Stimulated activated CD8-positive, alpha-beta memory T cell treated with anti-CD3 and anti-CD28 coated beads, Interleukin-12 subunit alpha, Interleukin-12 subunit beta, amount 100 ng/mL, for 24 hours (primary cell): ENCODE results near the gene MME.
"Not testable (repeated sequence)": the region's sequence is repeated elsewhere in the genome, so short reads cannot be mapped to it uniquely, and the experiment has no call there.

Source experiments
- DNase-seq: peaks from one replicate; pipeline ENCODE4 v3.0.0-alpha.2; 2020; ENCODE audit errors: extremely low read depth

Gene MME

DNA sequence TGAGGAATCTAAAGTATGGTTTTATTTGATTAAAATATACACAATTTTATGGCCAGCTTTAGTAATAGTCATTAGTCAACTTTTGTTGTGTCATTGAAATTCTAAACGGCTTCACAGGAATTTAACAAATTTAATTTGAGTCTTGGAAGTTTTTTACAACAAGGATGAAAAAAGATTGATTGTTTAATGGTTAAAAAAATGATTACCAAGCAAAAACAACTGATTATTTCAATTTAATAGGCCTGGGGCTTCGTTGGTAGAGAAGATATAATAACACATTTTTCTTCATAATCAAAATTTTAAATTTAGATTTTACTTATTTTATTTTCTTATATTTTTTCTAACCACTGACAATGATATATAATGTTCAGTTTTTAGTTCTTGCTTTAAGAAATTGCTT, 4.4 kb downstream of the MME start:
- no peak for DNase-seq

DNA sequence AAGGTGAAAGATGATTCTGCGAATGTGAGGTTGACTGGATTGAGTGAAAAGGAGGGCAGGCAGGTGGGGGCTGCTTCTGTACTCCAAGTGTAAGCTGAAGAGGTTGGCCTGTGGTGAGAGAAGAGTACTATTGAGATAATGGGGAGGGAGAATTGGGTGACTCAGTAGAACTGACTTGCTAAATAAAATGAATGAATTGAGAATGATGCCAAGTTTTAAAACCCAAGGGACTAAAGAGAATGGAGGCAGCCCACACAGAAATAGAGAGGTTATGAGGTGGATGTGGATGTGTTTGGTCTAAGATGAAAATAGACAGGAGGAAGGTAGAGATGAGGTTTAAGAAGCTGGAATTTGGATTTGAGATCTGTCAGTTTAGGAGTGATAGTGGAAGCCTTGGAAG, 5.9 kb downstream of the MME start:
- no peak for DNase-seq

DNA sequence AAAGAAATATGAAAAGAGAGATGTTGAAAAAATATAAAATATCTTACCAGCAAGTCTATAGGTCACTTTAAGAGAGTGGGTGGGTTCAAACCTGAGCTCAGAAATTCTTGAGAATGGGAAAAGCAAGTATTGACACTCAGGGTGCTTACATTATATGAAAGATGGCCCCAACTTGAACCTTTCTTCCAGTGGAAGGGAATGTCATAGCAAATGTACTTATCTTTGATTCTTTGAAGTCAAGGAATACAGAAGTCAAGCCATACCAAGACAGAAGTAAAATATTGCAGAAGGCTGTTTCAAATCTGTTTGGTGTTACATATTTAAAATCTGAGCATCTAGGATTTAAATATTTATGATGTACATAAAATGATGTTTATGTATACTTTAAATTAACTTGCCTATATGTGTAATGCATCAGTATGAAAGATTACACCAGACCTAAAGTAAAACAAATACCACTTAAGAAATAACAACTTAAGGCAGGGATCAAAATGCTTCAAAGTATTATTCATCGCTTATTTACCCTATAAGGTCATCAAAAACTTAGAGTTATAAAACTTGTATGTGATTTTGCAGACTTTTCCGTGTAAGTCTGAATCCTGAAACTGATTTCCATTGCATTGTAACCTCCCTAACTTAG, 8.7 kb downstream of the MME start:
- no peak for DNase-seq

DNA sequence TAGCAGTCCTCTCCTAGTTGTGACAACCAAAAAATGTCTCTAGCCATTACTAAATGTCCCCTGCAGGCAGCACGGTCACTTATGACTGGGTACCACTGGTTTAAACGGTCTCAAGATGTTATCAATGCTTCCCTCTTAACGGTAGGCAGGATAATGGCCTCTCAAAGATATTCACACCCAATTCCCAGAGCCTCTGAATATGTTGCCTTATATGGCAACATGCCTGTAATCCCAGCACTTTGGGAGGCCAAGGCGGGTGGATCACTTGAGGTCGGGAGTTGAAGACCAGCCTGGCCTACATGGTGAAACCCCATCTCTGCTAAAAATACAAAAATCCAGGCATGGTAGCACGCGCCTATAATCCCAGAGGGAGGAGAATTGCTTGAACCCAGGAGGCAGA, 9.4 kb downstream of the MME start:
- DNase-seq, result no peak

DNA sequence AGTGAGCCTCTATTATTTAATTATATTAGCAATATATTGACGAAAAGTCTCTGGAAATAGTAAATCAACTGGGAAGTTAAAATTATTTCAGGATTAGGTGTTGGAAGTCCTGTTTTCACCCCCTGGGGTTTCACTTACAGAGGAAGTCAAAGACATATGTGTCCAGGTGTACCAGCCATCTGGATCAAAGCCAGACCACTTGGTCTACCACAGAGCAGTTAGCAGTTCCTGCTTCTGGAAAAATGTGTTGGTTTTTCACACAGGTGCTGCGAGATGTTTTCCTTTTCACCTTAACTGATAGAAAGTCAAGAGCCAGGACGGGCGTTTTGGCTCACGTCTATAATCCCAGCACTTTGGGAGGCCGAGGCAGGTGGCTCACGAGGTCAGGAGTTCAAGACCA, 13.1 kb downstream of the MME start:
- DNase-seq, result no peak

DNA sequence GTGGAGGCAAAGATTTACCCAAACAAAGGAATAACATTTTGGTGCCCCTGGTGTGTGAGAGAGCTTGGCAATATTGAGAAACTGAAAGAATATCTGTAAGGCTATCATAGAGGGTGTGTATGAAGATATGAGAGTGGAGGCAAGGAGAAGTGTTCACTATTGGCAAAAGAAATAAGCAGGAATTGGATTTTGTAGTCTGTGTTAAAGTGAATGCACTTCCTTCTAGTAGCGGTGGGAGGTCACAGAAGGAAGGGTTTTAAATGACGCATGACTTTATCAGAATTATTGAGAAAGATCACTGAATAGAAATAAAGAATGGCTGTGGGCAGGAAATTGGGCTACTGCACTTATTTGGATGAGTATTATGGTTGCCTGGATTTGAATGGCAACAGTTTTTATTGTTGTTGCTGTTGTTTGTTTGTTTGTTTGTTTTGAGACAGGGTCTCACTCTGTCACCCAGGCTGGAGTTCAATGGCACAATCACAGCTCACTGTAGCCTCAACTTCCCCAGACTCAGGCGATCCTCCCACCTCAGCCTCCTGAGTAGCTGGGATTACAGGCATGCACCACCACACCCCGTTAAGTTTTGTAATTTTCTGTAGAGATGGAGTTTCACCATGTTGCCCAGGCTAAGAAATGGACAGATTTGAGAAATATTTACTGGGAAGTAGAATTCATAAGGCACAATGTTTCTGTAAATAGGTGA, 16.3 kb downstream of the MME start:
- DNase-seq, result no peak

DNA sequence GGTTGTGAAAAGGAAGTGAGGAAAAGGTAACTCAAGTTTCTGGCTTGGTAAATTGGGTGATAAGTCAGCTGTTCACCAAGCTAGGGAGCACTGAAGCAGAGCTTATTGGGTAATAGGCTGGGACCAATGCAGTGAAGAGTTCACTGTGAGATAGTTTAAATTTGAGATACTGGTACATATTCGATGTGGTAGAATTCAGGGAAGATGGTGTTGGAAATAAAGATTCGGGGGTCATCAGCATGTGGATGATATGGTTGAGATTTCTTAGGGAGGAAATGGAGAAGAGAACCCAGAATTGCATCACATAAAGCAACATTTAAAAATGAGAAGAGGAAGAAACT, 16.9 kb downstream of the MME start:
- DNase-seq, result no peak

DNA sequence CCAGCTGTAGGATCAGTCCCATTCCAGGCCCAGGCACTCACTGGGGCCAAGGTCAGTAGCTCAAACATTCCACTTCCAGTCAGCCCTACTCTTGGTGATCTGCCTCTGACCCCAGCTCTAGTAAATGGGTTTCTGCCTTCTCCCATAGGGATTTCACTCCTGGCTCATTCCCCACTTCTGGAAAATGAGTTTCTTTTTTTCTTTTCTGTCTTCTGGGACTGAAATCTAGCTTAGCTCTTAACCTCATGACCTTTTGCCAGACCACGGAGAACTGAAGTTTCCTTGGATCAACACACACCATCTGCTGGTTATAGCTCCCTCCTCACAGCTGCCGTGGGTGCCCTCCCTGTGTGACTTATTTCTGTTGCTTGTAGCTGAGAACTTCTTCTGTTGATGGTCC, 21.3 kb downstream of the MME start:
- DNase-seq, result no peak

DNA sequence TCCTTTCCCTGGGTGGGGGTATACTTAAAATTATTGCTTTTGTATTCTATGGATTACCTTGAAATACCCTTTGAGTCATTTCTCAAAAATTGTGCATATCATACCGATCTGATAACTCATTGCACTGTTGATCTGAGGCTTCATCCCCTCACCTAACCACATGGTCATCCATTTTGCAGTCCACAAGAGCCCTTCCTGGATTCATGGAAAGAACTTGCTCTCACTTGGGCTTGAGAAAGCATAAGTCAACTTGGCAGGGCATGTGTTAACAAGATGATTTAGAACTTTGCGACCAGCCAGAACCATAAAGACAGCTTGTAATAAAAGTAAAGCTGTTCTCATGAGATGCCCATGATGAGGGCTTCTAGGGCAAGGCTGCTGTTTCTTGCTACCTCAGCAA, 22.2 kb downstream of the MME start:
- no peak for DNase-seq

DNA sequence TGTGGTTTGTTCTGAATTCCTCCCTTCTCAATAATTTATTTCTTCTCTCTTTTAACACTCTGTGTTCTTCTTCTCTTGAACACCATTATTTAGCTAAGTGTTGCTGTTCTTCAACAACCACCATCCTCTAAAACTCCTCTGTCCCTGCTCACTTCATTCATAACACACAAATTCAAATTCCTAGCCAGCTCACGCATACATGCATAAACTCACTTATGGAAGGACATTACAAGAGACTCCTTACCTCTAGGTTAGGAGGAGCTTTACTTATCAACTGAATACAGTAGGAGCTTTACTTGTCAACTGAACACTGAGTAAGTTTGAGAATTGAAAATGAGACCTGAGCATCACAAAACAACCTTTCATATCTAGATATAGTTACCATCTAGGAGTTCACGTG, 23.6 kb downstream of the MME start:
- DNase-seq, result no peak

DNA sequence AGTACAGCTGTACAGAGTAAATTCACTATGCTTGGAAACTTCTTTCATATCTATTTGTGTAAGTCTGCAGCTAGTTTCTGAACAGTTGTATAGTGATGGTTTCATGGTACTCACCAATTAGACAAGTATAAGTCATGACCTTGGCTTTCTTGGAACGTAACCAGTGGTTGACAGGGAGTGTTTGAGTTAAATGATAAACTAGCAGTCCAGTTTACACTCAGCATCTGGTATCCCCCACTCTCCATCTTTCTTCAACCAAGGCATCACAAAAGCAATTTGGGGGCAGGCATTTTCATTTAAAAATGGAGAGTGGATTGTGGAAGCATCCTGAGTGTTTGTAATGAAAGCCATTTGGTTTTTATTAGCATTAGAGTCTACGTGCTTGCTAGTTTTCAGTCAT, 26.0 kb downstream of the MME start:
- no peak for DNase-seq

DNA sequence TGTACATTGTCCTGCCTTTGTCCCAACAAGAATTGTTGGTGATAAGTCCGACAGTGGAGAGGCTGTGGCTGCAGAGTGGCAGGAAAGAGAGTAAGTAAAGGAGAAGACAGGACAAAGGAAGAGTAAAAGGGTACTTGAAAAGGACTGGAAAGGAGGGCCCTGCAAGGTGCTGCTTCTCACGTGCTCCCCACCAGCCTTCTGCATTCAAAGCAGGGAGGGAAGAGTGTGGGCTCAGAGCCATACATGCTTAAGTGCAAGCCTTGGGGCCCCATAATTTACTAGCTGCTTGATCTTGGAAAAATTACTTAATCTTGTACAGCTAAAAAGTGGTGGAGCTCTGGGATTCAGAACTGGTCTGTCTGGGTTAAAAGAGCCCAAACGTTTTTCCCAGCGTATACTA, 29.9 kb downstream of the MME start:
- no peak for DNase-seq

DNA sequence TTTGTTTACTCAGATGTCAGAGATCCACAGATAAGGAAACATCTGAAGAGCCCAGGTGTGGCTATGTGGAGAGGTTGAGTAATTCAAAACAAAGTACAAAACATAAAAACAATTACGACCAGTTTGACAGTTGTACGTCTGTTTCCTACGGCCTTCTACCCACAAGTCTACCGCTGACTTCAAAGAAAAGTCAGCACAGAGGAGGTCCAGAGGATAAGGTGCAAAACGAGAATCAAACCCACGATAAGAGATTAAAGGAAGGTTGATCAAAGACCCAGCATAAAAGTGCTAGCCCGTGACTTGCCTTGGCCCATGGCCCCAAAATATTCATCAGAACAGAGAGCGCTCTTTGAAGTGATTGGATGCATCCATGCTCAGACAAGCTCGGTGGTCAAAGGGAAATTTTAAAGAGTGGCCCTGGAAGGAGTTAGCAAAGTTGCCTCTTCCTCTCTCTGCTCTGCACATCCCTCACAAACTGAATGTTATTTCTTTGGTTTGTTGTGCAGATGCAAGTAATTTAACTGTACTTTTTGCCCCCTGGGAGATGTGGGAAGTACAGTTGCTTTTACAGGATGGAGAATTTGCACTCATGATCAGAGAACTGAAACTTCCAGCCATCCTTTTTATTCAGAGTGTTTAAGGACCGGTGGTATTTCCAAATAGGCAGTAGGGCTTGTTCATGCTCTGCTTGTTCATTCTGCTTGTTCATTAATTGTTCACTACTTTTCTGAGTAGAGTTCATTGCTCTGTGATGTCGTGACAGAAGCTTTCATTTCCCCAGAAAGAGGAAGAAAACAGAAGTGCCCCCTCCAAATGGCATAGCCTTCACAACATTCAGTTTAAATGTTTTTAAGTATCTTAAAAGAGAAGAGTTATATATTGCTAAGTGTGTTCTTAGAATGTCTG, 31.1 kb downstream of the MME start:
- no peak for DNase-seq

DNA sequence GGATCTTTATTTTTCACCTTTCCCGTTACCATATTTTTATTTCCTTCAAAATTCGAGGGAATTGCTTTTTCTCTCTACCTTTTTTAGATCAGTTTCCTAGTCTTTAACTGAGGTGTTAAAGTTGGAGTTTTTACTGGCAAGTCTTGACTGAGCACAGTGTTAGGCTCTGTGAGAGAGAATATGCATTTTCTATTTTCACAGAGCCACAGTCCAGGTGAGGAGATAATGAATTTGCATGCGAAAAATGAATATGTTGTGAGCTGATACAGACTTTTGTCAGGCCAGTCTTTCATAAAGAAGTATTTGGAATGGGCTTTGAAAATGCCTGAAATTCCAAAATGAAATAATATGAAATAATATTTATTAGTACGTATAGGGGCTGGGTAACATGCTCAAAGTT, 31.9 kb downstream of the MME start:
- no peak for DNase-seq

DNA sequence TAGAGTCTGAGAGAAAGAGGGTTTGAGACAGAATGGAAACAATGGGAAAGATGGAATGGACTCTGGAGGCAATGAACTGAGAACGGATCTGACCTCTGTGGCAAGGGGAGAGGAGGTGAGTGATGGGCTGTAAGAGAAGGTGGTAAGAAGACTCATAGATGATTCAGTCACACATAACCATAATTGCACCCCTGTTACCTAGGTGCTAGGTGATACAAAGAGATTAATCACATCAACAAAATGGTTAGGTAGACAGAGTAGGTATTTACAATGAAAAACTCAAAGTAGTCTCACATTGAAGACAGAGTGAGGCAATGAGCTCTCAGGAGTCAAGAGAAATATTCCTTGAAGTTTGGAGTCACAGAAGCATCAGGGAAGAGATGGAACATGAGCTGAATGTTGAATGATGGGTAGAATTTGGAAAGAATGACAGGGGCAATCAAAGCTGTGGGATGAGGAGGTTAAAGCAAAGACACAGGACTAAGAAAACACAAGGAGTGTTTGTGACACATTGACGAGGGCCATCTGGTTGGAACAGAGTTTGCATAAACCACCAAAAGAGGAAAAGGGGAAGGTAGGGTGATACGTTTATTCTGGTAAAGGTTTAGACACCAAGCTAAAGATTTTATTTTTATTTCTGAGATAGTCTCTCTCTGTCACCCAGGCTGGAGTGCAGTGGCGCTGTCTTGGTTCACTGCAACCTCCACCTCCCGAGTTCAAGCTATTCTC, 32.7 kb downstream of the MME start:
- DNase-seq, result no peak

DNA sequence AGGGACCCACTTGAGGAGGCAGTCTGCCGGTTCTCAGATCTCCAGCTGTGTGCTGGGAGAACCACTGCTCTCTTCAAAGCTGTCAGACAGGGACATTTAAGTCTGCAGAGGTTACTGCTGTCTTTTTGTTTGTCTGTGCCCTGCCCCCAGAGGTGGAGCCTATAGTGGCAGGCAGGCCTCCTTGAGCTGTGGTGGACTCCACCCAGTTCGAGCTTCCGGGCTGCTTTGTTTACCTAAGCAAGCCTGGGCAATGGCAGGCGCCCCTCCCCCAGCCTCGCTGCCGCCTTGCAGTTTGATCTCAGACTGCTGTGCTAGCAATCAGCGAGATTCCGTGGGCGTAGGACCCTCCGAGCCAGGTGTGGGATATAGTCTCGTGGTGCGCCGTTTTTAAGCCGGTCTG, 44.6 kb downstream of the MME start:
- DNase-seq, result not testable (repeated sequence)

DNA sequence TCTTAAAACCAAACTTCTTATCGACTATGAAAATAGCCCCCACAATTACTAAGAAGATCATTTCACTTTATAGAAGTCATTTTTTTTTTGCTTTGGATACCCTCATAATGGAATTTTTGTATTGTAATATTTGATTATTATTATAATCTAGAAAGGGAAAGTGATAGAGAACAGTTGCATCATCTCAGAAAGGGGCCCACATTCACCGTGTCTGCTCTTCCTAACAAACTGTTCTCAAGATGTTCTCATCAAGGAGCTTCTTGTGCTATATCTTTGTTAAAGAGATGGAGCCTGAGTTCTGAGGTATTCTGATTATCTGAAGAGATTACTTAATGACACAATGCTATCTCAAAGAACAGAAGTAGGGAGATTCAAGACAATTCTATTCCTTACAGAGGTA, 49.3 kb downstream of the MME start:
- DNase-seq, result no peak

DNA sequence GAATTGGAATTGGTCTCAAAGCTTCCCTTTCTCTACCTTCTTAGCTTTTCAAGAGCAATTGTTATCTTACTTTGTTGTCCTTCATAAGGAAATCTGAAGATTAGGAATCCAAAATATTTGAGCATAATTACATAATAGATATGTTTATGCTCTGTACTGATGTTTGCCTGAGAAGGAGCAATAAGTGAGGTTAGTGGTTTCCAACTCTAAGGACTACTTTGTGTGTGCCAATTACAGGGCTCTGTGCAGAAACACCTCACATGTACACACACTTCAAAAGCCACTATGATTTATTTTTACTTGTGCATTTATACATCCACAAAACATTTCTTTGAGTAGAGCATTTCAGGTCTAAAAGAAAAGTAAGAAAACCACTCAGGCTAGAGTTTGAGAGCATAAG, 49.9 kb downstream of the MME start:
- DNase-seq, result no peak

DNA sequence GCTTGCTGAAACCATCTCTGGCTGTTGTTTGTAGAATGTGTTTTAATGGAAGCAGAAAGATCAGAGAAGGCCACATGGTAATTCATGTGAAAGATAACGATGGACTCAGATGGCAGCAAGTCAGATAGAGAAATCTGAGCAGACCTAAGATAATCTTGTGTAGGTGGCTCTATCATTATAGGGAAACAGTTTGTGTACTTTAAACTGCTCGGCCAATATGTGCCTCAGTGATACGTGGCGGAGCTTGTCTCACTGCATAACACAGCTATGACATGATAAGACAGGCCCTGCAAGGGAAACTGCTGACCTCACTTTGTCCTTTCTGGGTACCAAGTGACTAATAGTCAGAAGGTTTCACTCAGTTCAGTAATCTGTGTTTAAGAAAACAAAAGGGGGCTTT, 51.0 kb downstream of the MME start:
- DNase-seq, result no peak

DNA sequence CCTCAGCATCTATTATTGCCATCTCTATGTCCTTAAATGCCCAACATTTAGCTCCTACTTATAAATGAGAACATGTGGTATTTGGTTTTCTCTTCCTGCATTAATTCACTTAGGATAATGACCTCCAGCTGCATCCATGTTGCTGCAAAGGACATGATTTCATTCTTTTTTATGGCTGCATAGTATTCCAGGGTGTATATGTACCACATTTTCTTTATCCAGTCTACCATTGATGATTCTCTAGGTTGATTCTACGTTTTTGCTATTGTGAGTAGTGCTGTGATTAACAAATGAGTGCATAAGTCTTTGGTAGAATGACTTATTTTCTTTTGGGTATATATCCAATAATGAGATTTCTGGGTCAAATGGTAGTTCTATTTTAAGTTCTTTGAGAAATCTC, 54.2 kb downstream of the MME start:
- not testable (repeated sequence) for DNase-seq

DNA sequence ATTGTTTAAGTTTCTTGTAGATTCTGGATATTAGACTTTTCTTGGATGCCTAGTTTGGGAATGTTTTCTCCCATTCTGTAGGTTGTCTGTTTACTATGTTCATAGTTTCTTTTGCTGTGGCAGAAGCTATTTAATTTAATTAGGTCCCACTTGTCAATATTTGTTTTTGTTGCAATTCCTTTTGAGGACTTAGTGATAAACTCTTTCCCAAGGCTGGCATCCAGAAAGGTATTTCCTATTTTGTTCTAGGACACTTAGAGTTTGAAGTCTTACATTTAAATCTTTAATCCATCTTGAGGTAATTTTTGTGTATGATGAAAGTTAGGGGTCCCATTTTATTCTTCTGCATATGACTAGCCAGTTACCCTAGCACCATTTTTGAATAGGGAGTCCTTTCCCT, 54.9 kb downstream of the MME start:
- DNase-seq, result no peak

DNA sequence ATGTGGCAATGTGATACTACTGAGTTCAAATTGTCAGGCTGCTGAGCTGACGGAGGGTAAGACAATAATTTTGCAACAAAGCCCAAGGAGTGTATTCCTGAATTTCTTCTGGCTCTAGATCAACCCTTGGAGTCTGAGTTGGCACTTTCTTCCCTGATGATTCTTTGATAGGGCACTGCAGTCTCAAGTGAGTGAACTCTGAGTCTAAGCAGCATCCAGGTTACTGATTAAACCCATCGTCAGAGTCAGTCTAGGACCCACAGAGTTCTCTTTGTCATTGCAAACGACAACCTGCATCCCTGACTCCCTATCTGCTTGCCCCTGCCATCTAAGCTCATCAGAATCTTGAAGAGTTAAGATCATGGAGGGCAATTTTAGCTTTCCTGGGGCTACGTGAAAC, 58.6 kb downstream of the MME start:
- no peak for DNase-seq
